GM10266 (cell line): ENCODE results near the gene NYAP2.

Experiments used
- DNase-seq: peaks from one replicate; pipeline ENCODE4 v3.0.0; 2012; ENCODE audit errors: extremely low spot score
- CTCF ChIP-seq: IDR thresholded peaks from 2 replicates; pipeline ENCODE4 v1.5.1; 2012; ENCODE audit warnings: mild to moderate bottlenecking, low read depth; ENCODE audit not compliant: control insufficient read depth, insufficient read depth; ENCODE audit errors: missing control alignments

The NYAP2 gene

GRCh38 chr2:225697936-225698335, 298.4 kb downstream of the NYAP2 start:
- DNase-seq: no peak
- TF ChIP-seq CTCF: no peak
